Smooth muscle cell of the coronary artery (primary cell): ENCODE measurements around the gene LIN28B. TPM values are rescaled to one million over a fixed set of nuclear protein-coding genes. Genes with fewer than 3 reads are reported as not detected.

ENCODE experiments used
- total RNA-seq: library from RNA; depleted of rRNA; stranded (reverse); fragments of >200 nt; gene quantifications from 2 replicates; pipeline ENCODE4 v1.2.3, GENCODE V29; 2014; ENCODE audit warnings: low replicate concordance

Gene LIN28B
- not detected in 2 replicates for total RNA-seq

GRCh38 chr6:104956731-104957294 is at the start of gene LIN28B:
LIN28B (plus strand) TSS chr6:104957107; CDS start chr6:104957251, 144 bp downstream.

Other genes with a start within 250 kb of the LIN28B start
- gene HACE1, start 97.2 kb upstream of the LIN28B start, total RNA-seq, result 12.3 and 17.8 TPM in 2 replicates
- gene POPDC3, start 222.9 kb downstream of the LIN28B start, total RNA-seq, result 1.4 and 9.0 TPM in 2 replicates